Adrenal gland (tissue), 12 donors: ENCODE results near the gene SAMD11. TPM values are rescaled to one million over a fixed set of nuclear protein-coding genes. Genes with fewer than 3 reads are reported as not detected.
A peak's percentile ranks its signal among the peaks of the same experiment; 100 is the strongest.

Source experiments
- DNase-seq, 7 donors: peaks; one replicate each; pipeline ENCODE4 v3.0.0-alpha.2; 2019 to 2020
- H3K27ac ChIP-seq, 5 donors: fragments of 200-600 bp; sonication (generic) in 4 of 5; 1 replicate in 3 of 5; 2 replicates in 2 of 5; pipeline versions ENCODE4 v1.5.1 to v1.8.0; 2016 to 2020; ENCODE audit warnings: mild to moderate bottlenecking in 1 of 5
- H3K27me3 ChIP-seq: fragments of 200-600 bp; 2 replicates; pipeline ENCODE4 v1.8.0; 2021
- H3K36me3 ChIP-seq, 2 donors: fragments of 200-600 bp; replicated peaks in 1 of 2; 1 replicate in 1 of 2; 2 replicates in 1 of 2; pipeline versions ENCODE4 v1.5.1 to v1.8.0; 2018 to 2022
- H3K4me1 ChIP-seq, 2 donors: fragments of 200-600 bp; replicated peaks in 1 of 2; 1 replicate in 1 of 2; 2 replicates in 1 of 2; pipeline versions ENCODE4 v1.5.1 to v1.8.0; 2018 to 2021
- H3K4me3 ChIP-seq, 4 donors: fragments of 200-600 bp; sonication (generic) in 3 of 4; one replicate each; pipeline ENCODE4 v1.5.1; 2016 to 2018
- H3K9me3 ChIP-seq, 3 donors: fragments of 200-600 bp; sonication (generic) in 1 of 3; replicated peaks in 1 of 3; 1 replicate in 2 of 3; 2 replicates in 1 of 3; pipeline versions ENCODE4 v1.5.1 to v1.8.0; 2016 to 2021
- POLR2A ChIP-seq, 2 donors: fragments of 450-650 bp; IDR thresholded peaks; one replicate each; pipeline ENCODE4 v1.6.1; 2017; ENCODE audit warnings: antibody characterized with exemption in 2 of 2, mild to moderate bottlenecking in 2 of 2, moderate library complexity in 1 of 2
- WGBS, 4 donors: extraction: QIAGEN DNeasy Blood & Tissue Kit in 2 of 4; methylation state at CpG; one replicate each; pipeline versions ENCODE4 v1.1.5 to v1.1.7; 2013 to 2017; 5-methylcytosine and 5-hydroxymethylcytosine counted together
- intact Hi-C, 2 donors: fragments of 100-400 bp; cut with DNase I; formaldehyde crosslinking; loops; one replicate each; pipeline versions ENCODE4 v1.14.1 to v1.15.0; 2022 to 2023
- polyA plus RNA-seq, 3 donors: library from polyadenylated mRNA; stranded (reverse); fragments of 200-250 nt in 2 of 3; fragments of 350-450 nt in 1 of 3; fragmentation: Illumina TruSeq in 1 of 3; extraction: RNeasy Lipid Tissue Mini Kit (QIAGEN cat#74804) in 1 of 3; gene quantifications; one replicate each; pipeline ENCODE4 v1.2.3, GENCODE V29; 2013 to 2014
- total RNA-seq, 9 donors: library from RNA; depleted of rRNA in 4 of 9; stranded (reverse); fragments of >200 nt in 4 of 9; fragments of 120-200 nt in 1 of 9; fragmentation: NEBNext Ultra II Directional in 1 of 9; extraction: Animal tissue kit (Norgen Biotek cat#: 25700) in 1 of 9; gene quantifications; one replicate each; pipeline versions ENCODE4 v1.1.0 to v1.2.4, GENCODE V29; 2013 to 2023
- TF ChIP-seq, protein P1 (sequence below), 6 experiments: fragments of 450-650 bp in 4 of 6; fragments of 200-600 bp in 2 of 6; sonication (generic) in 1 of 6; IDR thresholded peaks; 1 replicate in 5 of 6; 2 replicates in 1 of 6; pipeline versions ENCODE4 v1.5.1 to v1.8.0; 2016 to 2021; ENCODE audit warnings: antibody characterized with exemption in 6 of 6, mild to moderate bottlenecking in 2 of 6, moderate library complexity in 1 of 6
- donor health status: healthy with polysubstance abuse.
- donor health status: Bipolar disorder and iron deficiency.
- donor health status: DM: yes; HTN: yes; CAD: no.
- donor health status: DM: no; HTN: no; CAD: no.
- donor health status: DM: no; HTN: no; CAD: no.
- donor health status: DM: yes; HTN: yes; CAD: no.

SAMD11 gene
- total and polyA plus RNA-seq, 12 donors = 1.8 to 96.6 (median 16.7) TPM

- TF ChIP-seq, protein P1, sequence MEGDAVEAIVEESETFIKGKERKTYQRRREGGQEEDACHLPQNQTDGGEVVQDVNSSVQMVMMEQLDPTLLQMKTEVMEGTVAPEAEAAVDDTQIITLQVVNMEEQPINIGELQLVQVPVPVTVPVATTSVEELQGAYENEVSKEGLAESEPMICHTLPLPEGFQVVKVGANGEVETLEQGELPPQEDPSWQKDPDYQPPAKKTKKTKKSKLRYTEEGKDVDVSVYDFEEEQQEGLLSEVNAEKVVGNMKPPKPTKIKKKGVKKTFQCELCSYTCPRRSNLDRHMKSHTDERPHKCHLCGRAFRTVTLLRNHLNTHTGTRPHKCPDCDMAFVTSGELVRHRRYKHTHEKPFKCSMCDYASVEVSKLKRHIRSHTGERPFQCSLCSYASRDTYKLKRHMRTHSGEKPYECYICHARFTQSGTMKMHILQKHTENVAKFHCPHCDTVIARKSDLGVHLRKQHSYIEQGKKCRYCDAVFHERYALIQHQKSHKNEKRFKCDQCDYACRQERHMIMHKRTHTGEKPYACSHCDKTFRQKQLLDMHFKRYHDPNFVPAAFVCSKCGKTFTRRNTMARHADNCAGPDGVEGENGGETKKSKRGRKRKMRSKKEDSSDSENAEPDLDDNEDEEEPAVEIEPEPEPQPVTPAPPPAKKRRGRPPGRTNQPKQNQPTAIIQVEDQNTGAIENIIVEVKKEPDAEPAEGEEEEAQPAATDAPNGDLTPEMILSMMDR (IDR thresholded peaks at IDR 0.05) = no peak
- TF ChIP-seq POLR2A (IDR thresholded peaks at IDR 0.05) = no peak
- 90 to 93% (median 93%) methylated on average over 17 to 21 of the region's 21 CpGs for WGBS, 4 donors
Observed at GRCh38 chr1:902802-903201, 20.9 kb upstream of the SAMD11 start.

DNA sequence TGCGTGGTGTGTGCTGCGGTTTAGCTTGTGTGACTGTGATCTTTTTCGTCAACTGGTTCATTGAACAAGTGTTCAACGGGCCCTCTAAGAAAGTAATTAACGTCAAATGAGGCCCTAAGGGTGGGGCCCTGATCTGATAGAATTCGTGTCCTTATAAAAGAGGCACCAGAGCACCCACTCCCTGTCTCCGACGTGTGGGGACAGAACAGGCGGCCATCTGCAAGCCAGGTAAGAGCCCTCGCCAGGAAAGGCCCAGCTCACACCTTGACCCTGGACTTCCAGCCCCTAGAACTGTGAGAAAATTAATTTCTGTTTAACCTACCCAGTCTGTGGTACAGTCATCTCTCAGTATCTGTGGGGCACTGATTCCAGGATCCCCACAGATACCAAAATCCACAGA, 20.4 kb upstream of the SAMD11 start:
- H3K4me1 ChIP-seq = peaks cover 7 to 23% of the 10 kb centered on the region in 2 donors
- peaks cover 13% of the 10 kb centered on the region for H3K27me3 ChIP-seq
- TF ChIP-seq, protein P1 (IDR thresholded peaks at IDR 0.05) = no peak
- no peak for TF ChIP-seq POLR2A (IDR thresholded peaks at IDR 0.05)
- no peaks in the 10 kb centered on the region for H3K36me3 ChIP-seq
- H3K4me3 ChIP-seq = no peak overlapping the region
- H3K9me3 ChIP-seq = no peaks in the 10 kb centered on the region
- 90 to 93% (median 91%) methylated on average over 6 to 10 of the region's 10 CpGs for WGBS, 4 donors
- peak in 3 of 7 donors; percentile 6 to 12 (median 11) for DNase-seq
- no peak overlapping the region for H3K27ac ChIP-seq
- intact Hi-C loops = loop anchor here in 1 of 2 donors (10.0 kb wide), 1 partner anchor 71 kb away; no protein-coding TSS in a partner anchor

More at GRCh38 chr1:902802-903201, 20.9 kb upstream of the SAMD11 start:
- H3K27me3 ChIP-seq = peaks cover 18% of the 10 kb centered on the region
- DNase-seq = peak in 2 of 7 donors; percentile 6 to 14
- H3K9me3 ChIP-seq = no peaks in the 10 kb centered on the region
- intact Hi-C loops = loop anchor here in 1 of 2 donors (10.0 kb wide), 1 partner anchor 72 kb away; no protein-coding TSS in a partner anchor
- no peaks in the 10 kb centered on the region for H3K36me3 ChIP-seq
- H3K4me3 ChIP-seq = no peak overlapping the region
- no peak overlapping the region for H3K27ac ChIP-seq
- H3K4me1 ChIP-seq = peaks cover 7 to 23% of the 10 kb centered on the region in 2 donors

- H3K4me3 ChIP-seq = peak overlapping the region in 1 of 4 donors; percentile 38
- no peak overlapping the region for H3K27ac ChIP-seq
- intact Hi-C loops = loop anchor here in 1 of 2 donors (10.0 kb wide), 1 partner anchor 71 kb away; no protein-coding TSS in a partner anchor
- no peaks in the 10 kb centered on the region for H3K9me3 ChIP-seq
- TF ChIP-seq, protein P1 (IDR thresholded peaks at IDR 0.05) = no peak
- TF ChIP-seq POLR2A (IDR thresholded peaks at IDR 0.05) = no peak
- WGBS, 4 donors = 77 to 90% (median 83%) methylated on average over 7 to 21 of the region's 21 CpGs
- H3K27me3 ChIP-seq = peaks cover 12% of the 10 kb centered on the region
- no peaks in the 10 kb centered on the region for H3K36me3 ChIP-seq
- DNase-seq = peak in 5 of 7 donors; percentile 10 to 56 (median 24)
- peaks cover 7 to 23% of the 10 kb centered on the region in 2 donors for H3K4me1 ChIP-seq
Observed at GRCh38 chr1:903721-904271, 19.9 kb upstream of the SAMD11 start.

- 1 to 12% (median 10%) methylated on average over 6 to 91 of the region's 91 CpGs; no CpG with 5 or more reads in 1 of the 4 donors for WGBS, 4 donors
- intact Hi-C loops = loop anchor here in 1 of 2 donors (10.0 kb wide), 1 partner anchor 70 kb away; no protein-coding TSS in a partner anchor
Observed at GRCh38 chr1:904310-904950, 19.3 kb upstream of the SAMD11 start.

More at GRCh38 chr1:904310-904950, 19.3 kb upstream of the SAMD11 start:
- H3K36me3 ChIP-seq = no peaks in the 10 kb centered on the region
- H3K4me1 ChIP-seq = peaks cover 7 to 23% of the 10 kb centered on the region in 2 donors
- DNase-seq = peak; percentile 57 to 91 (median 75)
- H3K9me3 ChIP-seq = no peaks in the 10 kb centered on the region
- TF ChIP-seq POLR2A (IDR thresholded peaks at IDR 0.05) = peak in 1 of 2 donors; percentile 24
- TF ChIP-seq, protein P1 (IDR thresholded peaks at IDR 0.05) = peak; percentile 38 to 96 (median 78)
- H3K27me3 ChIP-seq = peaks cover 11% of the 10 kb centered on the region
- peak overlapping the region in 1 of 5 donors; percentile 54 for H3K27ac ChIP-seq
- peak overlapping the region in 1 of 4 donors; percentile 38 for H3K4me3 ChIP-seq
